ENCODE results near the gene SETD7. TPM values are rescaled to one million over a fixed set of nuclear protein-coding genes. Genes with fewer than 3 reads are reported as not detected.

Gene SETD7
- total and polyA plus RNA-seq, 7 donors: 15.2 to 96.0 (median 78.4) TPM

- H3K4me3 ChIP-seq: peak overlapping the region; percentile 96
- WGBS, 3 donors: 1 to 2% (median 1%) methylated on average over 52 to 57 of the region's 57 CpGs
- no peaks in the 10 kb centered on the region for H3K27me3 ChIP-seq (ENCODE audit: insufficient read depth in 3 of 3, low read length in 2 of 3)
- no peaks in the 10 kb centered on the region for H3K36me3 ChIP-seq (ENCODE audit: insufficient read depth in 1 of 2, low read depth in 1 of 2)
- H3K27ac ChIP-seq: peak overlapping the region; percentile 99
- DNase-seq: peak; percentile 88 to 96
- no peaks in the 10 kb centered on the region for H3K9me3 ChIP-seq
- H3K4me1 ChIP-seq: peaks cover 42% of the 10 kb centered on the region
- TF ChIP-seq, protein P1, sequence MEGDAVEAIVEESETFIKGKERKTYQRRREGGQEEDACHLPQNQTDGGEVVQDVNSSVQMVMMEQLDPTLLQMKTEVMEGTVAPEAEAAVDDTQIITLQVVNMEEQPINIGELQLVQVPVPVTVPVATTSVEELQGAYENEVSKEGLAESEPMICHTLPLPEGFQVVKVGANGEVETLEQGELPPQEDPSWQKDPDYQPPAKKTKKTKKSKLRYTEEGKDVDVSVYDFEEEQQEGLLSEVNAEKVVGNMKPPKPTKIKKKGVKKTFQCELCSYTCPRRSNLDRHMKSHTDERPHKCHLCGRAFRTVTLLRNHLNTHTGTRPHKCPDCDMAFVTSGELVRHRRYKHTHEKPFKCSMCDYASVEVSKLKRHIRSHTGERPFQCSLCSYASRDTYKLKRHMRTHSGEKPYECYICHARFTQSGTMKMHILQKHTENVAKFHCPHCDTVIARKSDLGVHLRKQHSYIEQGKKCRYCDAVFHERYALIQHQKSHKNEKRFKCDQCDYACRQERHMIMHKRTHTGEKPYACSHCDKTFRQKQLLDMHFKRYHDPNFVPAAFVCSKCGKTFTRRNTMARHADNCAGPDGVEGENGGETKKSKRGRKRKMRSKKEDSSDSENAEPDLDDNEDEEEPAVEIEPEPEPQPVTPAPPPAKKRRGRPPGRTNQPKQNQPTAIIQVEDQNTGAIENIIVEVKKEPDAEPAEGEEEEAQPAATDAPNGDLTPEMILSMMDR (IDR thresholded peaks at IDR 0.05): no peak
- intact Hi-C loops (cut with DNase I): loop anchor here in 1 of 2 donors (5.0 kb wide), 1 partner anchor 138 kb away; no protein-coding TSS in a partner anchor
- peak; percentile 74 to 79 (median 78) for ATAC-seq
These were observed 920 bp downstream of the SETD7 start for GRCh38 chr4:139554893-139555704.

DNA sequence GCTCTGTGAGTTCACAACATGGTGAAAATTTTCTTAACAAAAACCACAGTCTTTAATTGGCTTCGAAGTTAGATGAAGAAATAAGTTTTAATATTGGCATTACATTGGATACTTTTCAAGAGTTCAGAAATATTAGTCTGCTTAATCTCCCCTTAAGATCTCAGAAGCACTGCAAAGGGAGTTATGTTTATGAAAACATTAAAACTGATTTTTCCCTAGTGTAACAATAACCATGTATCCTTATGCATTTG lies 1.5 kb downstream of the SETD7 start:
- Histone ChIP-seq H3K4me1 (peaks cover 48% of the 10 kb centered on the region), H3K27ac (peak overlapping the region; percentile 99), H3K27me3 (ENCODE audit: insufficient read depth in 3 of 3, low read length in 2 of 3) (no peaks in the 10 kb centered on the region), H3K36me3 (ENCODE audit: insufficient read depth in 1 of 2, low read depth in 1 of 2) (no peaks in the 10 kb centered on the region), H3K4me3 (peak overlapping the region; percentile 96), H3K9me3 (no peaks in the 10 kb centered on the region)
- intact Hi-C loops (cut with DNase I): no loop called here
- DNase-seq (no peak), ATAC-seq (no peak)
- TF ChIP-seq, protein P1 (IDR thresholded peaks at IDR 0.05): no peak
- 26 to 44% (median 33%) methylated on average over 1 of the region's 1 CpG for WGBS, 3 donors

- intact Hi-C loops (cut with DNase I): no loop called here
- no peak for ATAC-seq
- 37 to 54% (median 49%) methylated on average over 4 of the region's 4 CpGs for whole genome bisulfite sequencing, 3 donors
These were observed 2.0 kb downstream of the SETD7 start for GRCh38 chr4:139553751-139554641.

GRCh38 chr4:139552517-139553307 lies 3.3 kb downstream of the SETD7 start:
- TF ChIP-seq, protein P1 (IDR thresholded peaks at IDR 0.05): no peak
- Histone ChIP-seq H3K27ac (peak overlapping the region; percentile 99), H3K9me3 (no peaks in the 10 kb centered on the region), H3K4me1 (peaks cover 64% of the 10 kb centered on the region), H3K4me3 (peak overlapping the region; percentile 39), H3K36me3 (ENCODE audit: insufficient read depth in 1 of 2, low read depth in 1 of 2) (no peaks in the 10 kb centered on the region), H3K27me3 (ENCODE audit: insufficient read depth in 3 of 3, low read length in 2 of 3) (no peaks in the 10 kb centered on the region)
- ATAC-seq (no peak), DNase-seq (no peak)
- intact Hi-C loops (cut with DNase I): no loop called here
- 28 to 46% (median 28%) methylated on average over 5 of the region's 5 CpGs for WGBS, 3 donors

More at GRCh38 chr4:139553751-139554641, 2.0 kb downstream of the SETD7 start:
- no peaks in the 10 kb centered on the region for H3K36me3 ChIP-seq (ENCODE audit: insufficient read depth in 1 of 2, low read depth in 1 of 2)
- H3K9me3 ChIP-seq: no peaks in the 10 kb centered on the region
- peaks cover 52% of the 10 kb centered on the region for H3K4me1 ChIP-seq
- TF ChIP-seq, protein P1 (IDR thresholded peaks at IDR 0.05): no peak
- H3K27ac ChIP-seq: peak overlapping the region; percentile 99
- DNase-seq: no peak
- peak overlapping the region; percentile 96 for H3K4me3 ChIP-seq
- H3K27me3 ChIP-seq (ENCODE audit: insufficient read depth in 3 of 3, low read length in 2 of 3): no peaks in the 10 kb centered on the region
